ELR (cell line): ENCODE results near the gene TGFBRAP1.
"Not testable (repeated sequence)": the region's sequence is repeated elsewhere in the genome, so short reads cannot be mapped to it uniquely, and the experiment has no call there.

ENCODE experiments used
- DNase-seq: peaks from one replicate; pipeline ENCODE4 v3.0.0-alpha.2; 2015; ENCODE audit warnings: low read depth

TGFBRAP1 gene

GRCh38 chr2:105274046-105274445 is 55.5 kb downstream of the TGFBRAP1 start:
- no peak for DNase-seq

GRCh38 chr2:105272176-105272575 is 57.4 kb downstream of the TGFBRAP1 start:
- no peak for DNase-seq

GRCh38 chr2:105271393-105272045 is 58.0 kb downstream of the TGFBRAP1 start:
- no peak for DNase-seq

GRCh38 chr2:105269426-105269825 is 60.1 kb downstream of the TGFBRAP1 start:
- DNase-seq: no peak

- DNase-seq: no peak
Observed at GRCh38 chr2:105262651-105263091, 66.9 kb downstream of the TGFBRAP1 start.

GRCh38 chr2:105261061-105261460 is 68.5 kb downstream of the TGFBRAP1 start:
- DNase-seq: peak; percentile 92

- no peak for DNase-seq
Observed at GRCh38 chr2:105258835-105259350, 70.6 kb downstream of the TGFBRAP1 start.

- DNase-seq: peak; percentile 70
Observed at GRCh38 chr2:105257981-105258380, 71.6 kb downstream of the TGFBRAP1 start.

- no peak for DNase-seq
Observed at GRCh38 chr2:105256431-105257047, 73.0 kb downstream of the TGFBRAP1 start.

- DNase-seq: no peak
Observed at GRCh38 chr2:105255979-105256378, 73.6 kb downstream of the TGFBRAP1 start.

GRCh38 chr2:105254531-105255210 is 74.9 kb downstream of the TGFBRAP1 start:
- no peak for DNase-seq

GRCh38 chr2:105252271-105252670 is 77.3 kb downstream of the TGFBRAP1 start:
- no peak for DNase-seq

GRCh38 chr2:105251016-105251648 is 78.4 kb downstream of the TGFBRAP1 start:
- not testable (repeated sequence) for DNase-seq

- DNase-seq: no peak
Observed at GRCh38 chr2:105249891-105250290, 79.6 kb downstream of the TGFBRAP1 start.

- no peak for DNase-seq
Observed at GRCh38 chr2:105249181-105249580, 80.4 kb downstream of the TGFBRAP1 start.

GRCh38 chr2:105248316-105249070 is 81.0 kb downstream of the TGFBRAP1 start:
- DNase-seq: no peak

- no peak for DNase-seq
Observed at GRCh38 chr2:105244451-105244850, 85.1 kb downstream of the TGFBRAP1 start.

- peak; percentile 24 for DNase-seq
Observed at GRCh38 chr2:105243961-105244360, 85.6 kb downstream of the TGFBRAP1 start.

- no peak for DNase-seq
Observed at GRCh38 chr2:105242286-105242993, 87.1 kb downstream of the TGFBRAP1 start.

GRCh38 chr2:105241443-105241842 is 88.1 kb downstream of the TGFBRAP1 start, which contains the start of gene GPR45:
Gene GPR45 (plus strand): TSS chr2:105241743. CDS start chr2:105241859, 116 bp downstream.
- DNase-seq: no peak

GRCh38 chr2:105239924-105240323 is 89.6 kb downstream of the TGFBRAP1 start:
- peak; percentile 92 for DNase-seq
